ENCODE measurements around the gene B4GALT6. TPM values are rescaled to one million over a fixed set of nuclear protein-coding genes. Genes with fewer than 3 reads are reported as not detected.

Gene B4GALT6
- total RNA-seq, 4 donors from 2014 or later, result 0.40 to 3.0 (median 1.6) TPM

DNA sequence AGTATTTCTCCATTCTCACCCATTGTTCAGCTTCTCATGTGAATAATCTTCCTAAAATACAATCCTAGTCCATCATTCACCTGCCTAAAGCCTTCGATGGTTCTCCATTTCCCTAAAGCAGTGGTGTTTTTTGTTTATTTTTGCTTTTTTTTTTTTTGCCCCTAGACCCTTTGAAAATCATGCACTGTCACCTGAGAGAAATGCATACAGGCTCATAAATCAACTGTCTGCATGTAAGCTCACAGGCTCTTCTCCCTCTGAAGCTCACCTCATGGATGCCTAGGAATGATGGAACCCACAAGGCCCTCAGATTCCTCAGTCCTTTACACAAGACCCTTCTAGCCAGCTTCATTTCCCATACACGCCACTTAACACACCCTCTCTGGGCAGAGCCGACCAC, 31.5 kb downstream of the B4GALT6 start:
- intact Hi-C loops (cut with DNase I; ENCODE audit: low total_unique reads) (no loop called here), in situ Hi-C loops (cut with MboI; ENCODE audit: low pct_ligation_motif_present in 1 of 4, low pct_unique_long_range_greater_than_20kb in 1 of 4, low sequenced_read_pairs in 3 of 4) (no loop called here)
- Histone ChIP-seq H3K27me3 (no peaks in the 10 kb centered on the region), H3K27ac (no peak overlapping the region), H3K4me1 (peaks cover 0 to 6% (median 2%) of the 10 kb centered on the region in 4 donors), H3K36me3 (no peaks in the 10 kb centered on the region), H3K9me3 (no peaks in the 10 kb centered on the region), H3K4me3 (no peak overlapping the region)
- TF ChIP-seq POLR2A (IDR thresholded peaks at IDR 0.05) (no peak), POLR2AphosphoS5 (IDR thresholded peaks at IDR 0.05) (no peak), EP300 (IDR thresholded peaks at IDR 0.05; ENCODE audit: low read depth) (no peak)
- TF ChIP-seq, protein P1, sequence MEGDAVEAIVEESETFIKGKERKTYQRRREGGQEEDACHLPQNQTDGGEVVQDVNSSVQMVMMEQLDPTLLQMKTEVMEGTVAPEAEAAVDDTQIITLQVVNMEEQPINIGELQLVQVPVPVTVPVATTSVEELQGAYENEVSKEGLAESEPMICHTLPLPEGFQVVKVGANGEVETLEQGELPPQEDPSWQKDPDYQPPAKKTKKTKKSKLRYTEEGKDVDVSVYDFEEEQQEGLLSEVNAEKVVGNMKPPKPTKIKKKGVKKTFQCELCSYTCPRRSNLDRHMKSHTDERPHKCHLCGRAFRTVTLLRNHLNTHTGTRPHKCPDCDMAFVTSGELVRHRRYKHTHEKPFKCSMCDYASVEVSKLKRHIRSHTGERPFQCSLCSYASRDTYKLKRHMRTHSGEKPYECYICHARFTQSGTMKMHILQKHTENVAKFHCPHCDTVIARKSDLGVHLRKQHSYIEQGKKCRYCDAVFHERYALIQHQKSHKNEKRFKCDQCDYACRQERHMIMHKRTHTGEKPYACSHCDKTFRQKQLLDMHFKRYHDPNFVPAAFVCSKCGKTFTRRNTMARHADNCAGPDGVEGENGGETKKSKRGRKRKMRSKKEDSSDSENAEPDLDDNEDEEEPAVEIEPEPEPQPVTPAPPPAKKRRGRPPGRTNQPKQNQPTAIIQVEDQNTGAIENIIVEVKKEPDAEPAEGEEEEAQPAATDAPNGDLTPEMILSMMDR (IDR thresholded peaks at IDR 0.05), result no peak
- no peak for DNase-seq
- 89 to 100% methylated on average over 2 to 3 of the region's 3 CpGs for WGBS, 2 donors (ENCODE audit: low coverage in 1 of 2)

DNA sequence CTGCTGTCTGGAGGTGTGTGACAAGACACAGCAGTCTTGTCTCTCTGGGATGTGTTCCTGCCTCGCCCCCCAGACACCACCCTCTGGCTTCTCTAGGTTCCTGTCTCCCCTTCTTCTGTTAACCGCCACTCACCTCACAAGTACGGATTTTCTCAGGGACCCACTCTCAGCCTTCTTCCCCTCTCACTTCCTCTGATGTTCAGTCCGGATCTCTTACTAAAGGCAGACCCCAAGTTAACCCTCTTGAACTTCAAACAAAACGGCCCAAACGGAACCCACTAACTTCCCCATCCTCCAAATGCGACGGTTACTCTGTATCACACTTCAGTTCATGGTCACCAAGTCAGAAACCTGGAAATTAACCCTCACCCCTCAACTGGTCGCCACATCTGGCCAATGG, 32.0 kb downstream of the B4GALT6 start:
- no peaks in the 10 kb centered on the region for H3K27me3 ChIP-seq
- intact Hi-C loops (cut with DNase I; ENCODE audit: low total_unique reads) (no loop called here), in situ Hi-C loops (cut with MboI; ENCODE audit: low pct_ligation_motif_present in 1 of 4, low pct_unique_long_range_greater_than_20kb in 1 of 4, low sequenced_read_pairs in 3 of 4) (no loop called here)
- no peak overlapping the region for H3K4me3 ChIP-seq
- peaks cover 0 to 1% (median under 1%) of the 10 kb centered on the region in 4 donors for H3K4me1 ChIP-seq
- no peaks in the 10 kb centered on the region for H3K9me3 ChIP-seq
- H3K27ac ChIP-seq, result no peak overlapping the region
- H3K36me3 ChIP-seq, result no peaks in the 10 kb centered on the region
- no peak for DNase-seq
- 82 to 88% methylated on average over 5 to 9 of the region's 9 CpGs for WGBS, 2 donors (ENCODE audit: low coverage in 1 of 2)
- TF ChIP-seq, protein P1 (IDR thresholded peaks at IDR 0.05), result no peak
- no peak for TF ChIP-seq POLR2A (IDR thresholded peaks at IDR 0.05)
- TF ChIP-seq POLR2AphosphoS5 (IDR thresholded peaks at IDR 0.05), result no peak

DNA sequence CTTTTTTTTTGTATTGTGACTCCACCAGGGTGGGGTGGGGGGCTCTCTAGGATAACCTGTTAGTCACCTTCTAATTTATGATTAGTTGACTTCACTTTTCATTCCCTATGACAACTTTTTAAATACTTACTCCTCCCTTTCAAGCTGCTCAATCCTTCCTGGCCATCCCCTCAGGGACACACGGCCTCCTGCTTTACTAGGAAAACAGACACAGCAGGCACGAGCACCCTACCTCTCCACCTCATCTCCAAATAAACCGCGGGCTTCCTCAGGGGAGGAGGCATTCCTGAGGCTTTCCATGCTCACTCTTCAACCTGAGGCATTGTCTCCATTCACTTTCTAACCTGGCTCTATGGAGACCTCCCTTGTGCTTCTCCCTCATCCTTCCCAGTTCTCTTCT, 33.0 kb downstream of the B4GALT6 start:
- 90 to 92% methylated on average over 4 of the region's 4 CpGs for WGBS, 2 donors (ENCODE audit: low coverage in 1 of 2)
- TF ChIP-seq POLR2AphosphoS5 (IDR thresholded peaks at IDR 0.05) (no peak), EP300 (IDR thresholded peaks at IDR 0.05; ENCODE audit: low read depth) (no peak), POLR2A (IDR thresholded peaks at IDR 0.05) (no peak)
- in situ Hi-C loops (cut with MboI; ENCODE audit: low pct_ligation_motif_present in 1 of 4, low pct_unique_long_range_greater_than_20kb in 1 of 4, low sequenced_read_pairs in 3 of 4), result no loop called here

DNA sequence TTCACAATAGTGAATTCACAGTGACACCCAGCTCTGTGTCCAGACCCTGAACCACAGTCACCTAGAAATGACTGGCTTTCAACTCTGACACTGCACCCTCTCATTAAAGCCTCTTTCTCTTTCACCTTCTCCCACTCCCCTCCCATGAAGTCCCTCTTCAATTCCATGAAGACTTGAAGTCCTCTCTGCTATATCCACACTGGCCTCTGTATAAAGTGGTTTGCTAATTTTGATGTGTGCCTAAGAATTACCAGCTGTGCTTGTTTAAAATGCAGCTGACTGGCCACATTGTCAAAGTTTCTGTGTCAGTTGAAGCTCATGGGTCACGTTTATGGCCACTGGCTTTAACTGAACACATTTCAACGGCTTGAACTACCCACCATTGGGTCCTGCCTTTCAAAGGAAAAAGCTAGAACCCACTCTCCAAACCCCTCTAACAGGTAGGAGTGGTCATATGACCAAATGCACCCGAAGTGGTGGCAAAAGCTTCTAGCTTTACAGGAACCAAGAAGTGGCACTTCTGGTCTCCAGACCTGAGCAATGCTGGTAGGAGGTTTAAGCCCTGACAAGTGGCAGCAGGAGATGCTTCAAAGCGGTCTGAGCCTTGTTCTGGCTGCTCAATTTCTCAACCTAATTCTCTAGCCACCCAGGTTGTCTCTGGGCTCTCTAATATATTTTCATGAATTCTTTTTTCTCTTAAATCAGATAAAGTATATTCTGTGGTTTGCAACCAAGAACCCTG, 34.2 kb downstream of the B4GALT6 start:
- in situ Hi-C loops (cut with MboI; ENCODE audit: low pct_ligation_motif_present in 1 of 4, low pct_unique_long_range_greater_than_20kb in 1 of 4, low sequenced_read_pairs in 3 of 4) (no loop called here), intact Hi-C loops (cut with DNase I; ENCODE audit: low total_unique reads) (no loop called here)
- H3K27me3 ChIP-seq, result no peaks in the 10 kb centered on the region
- H3K27ac ChIP-seq, result no peak overlapping the region
- H3K9me3 ChIP-seq, result no peaks in the 10 kb centered on the region
- no peaks in the 10 kb centered on the region for H3K36me3 ChIP-seq
- 42 to 100% methylated on average over 1 to 4 of the region's 4 CpGs for WGBS, 2 donors (ENCODE audit: low coverage in 1 of 2)
- no peak for DNase-seq
- TF ChIP-seq, protein P1 (IDR thresholded peaks at IDR 0.05), result no peak
- TF ChIP-seq POLR2AphosphoS5 (IDR thresholded peaks at IDR 0.05), result no peak
- no peak for TF ChIP-seq EP300 (IDR thresholded peaks at IDR 0.05; ENCODE audit: low read depth)
- no peak for TF ChIP-seq POLR2A (IDR thresholded peaks at IDR 0.05)
- H3K4me3 ChIP-seq, result no peak overlapping the region
- H3K4me1 ChIP-seq, result no peaks in the 10 kb centered on the region

More for the DNA sequence above, 33.0 kb downstream of the B4GALT6 start:
- no peaks in the 10 kb centered on the region for H3K36me3 ChIP-seq
- no peaks in the 10 kb centered on the region for H3K4me1 ChIP-seq
- DNase-seq, result no peak
- no peak overlapping the region for H3K27ac ChIP-seq
- H3K4me3 ChIP-seq, result no peak overlapping the region
- H3K27me3 ChIP-seq, result no peaks in the 10 kb centered on the region
- intact Hi-C loops (cut with DNase I; ENCODE audit: low total_unique reads), result no loop called here
- no peaks in the 10 kb centered on the region for H3K9me3 ChIP-seq

All from transverse colon (tissue), 4 donors.